GM21825 (cell line): ENCODE data around the gene HIVEP3.

Experiments used
- ATAC-seq: cut with Tn5 transposase; IDR thresholded peaks from one replicate; pipeline ENCODE4 v1.9.1; 2021; ENCODE audit warnings: mild to moderate bottlenecking, moderate library complexity; ENCODE audit not compliant: unreplicated experiment

The HIVEP3 gene

GRCh38 chr1:41640756-41641474 is 277.8 kb downstream of the HIVEP3 start:
- no peak for ATAC-seq

DNA sequence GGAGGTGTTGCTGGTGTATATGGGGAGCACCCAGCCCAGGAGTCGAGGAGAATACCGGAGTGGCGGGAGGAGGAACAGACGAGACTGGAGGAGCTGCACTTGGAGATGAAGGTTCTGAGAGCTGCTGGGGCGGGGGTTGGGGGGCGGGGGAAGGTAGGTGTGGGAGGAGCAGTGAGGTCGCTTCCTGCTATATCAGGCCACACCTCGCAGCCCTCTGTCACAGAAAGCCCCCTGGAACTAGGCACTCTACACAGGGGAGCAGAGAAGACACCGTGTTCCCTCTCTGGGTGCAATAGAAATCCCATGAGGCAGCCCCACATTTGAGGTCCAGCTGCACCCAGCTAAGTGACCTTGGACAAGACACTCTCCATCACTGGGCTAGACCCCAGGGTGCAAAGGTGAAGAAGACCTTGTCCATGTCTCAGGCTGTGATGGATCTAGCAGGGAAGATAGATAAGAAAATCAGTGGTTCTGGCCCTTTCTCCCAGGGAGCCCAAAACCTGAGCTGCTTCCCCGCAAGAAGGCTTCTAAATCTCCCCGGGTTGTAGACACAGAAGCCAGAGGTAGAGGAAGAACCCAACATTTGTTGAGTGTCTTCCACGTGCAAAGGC is 278.5 kb downstream of the HIVEP3 start:
- no peak for ATAC-seq

GRCh38 chr1:41639332-41639936 is 279.3 kb downstream of the HIVEP3 start:
- ATAC-seq = no peak

DNA sequence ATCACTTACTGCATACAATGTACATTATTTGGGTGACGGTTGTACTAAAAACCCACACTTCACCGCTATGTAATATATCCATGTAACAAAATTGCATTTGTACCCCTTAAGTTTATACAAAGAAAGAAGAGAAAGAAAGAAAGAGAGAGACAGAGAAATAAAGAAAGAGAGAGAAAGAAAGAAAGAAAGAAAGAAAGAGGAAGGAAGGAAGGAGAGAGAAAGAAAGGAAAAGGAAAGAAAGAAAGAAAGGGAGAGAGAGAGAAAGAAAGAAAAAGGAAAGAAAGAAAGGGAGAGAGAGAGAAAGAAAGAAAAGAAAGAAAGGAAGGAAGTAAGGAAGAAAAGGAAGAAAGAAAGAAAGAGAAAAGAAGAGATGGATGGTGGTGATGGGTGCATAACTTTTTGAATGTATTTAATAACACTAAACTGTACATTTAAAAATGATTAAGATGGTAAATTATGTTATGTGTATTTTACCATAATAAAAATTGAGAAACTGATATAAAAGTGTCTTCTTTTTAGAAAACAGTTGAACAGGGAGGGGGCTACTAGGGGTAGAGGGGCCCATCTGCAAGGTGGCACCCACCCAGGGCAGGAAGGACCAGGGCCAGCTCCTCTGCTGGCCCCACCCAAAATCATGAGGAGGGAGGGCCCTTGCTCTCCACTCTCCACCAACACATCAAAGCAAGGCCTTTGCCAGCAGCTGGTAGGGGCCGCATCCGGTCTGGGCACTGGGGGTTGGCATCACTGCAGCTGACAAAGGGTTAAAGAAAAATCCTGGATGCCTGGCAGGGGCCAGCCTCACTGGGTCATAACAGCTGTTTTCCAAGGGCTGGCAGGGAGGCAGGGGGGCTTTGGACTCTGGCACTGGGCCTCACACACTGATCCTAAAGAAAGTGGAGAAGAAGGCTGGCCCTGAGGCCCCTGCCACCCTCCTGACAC is 280.4 kb downstream of the HIVEP3 start:
- ATAC-seq = no peak

DNA sequence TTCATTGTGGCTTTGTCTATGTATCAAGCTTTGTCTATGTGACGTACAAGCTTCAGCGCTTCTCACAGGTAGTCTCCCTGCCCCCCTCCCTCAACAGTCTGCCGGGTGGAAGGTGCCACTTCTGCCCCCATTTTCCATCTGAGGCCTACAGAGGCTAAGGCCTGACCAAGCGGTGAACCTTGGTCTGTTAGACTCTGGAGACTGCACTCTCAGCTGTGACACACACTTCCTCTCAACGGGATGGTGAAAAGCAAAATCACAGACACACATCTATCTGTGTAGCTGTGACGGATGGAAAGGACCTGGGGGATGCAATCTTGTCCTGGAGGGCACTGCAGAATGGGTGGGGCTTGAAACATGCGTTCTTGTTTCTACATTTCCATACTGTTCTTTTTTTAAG is 281.4 kb downstream of the HIVEP3 start:
- ATAC-seq = no peak

- no peak for ATAC-seq
Measured at GRCh38 chr1:41633764-41634163, 285.0 kb downstream of the HIVEP3 start.

- ATAC-seq = no peak
Measured at GRCh38 chr1:41632781-41633575, 285.7 kb downstream of the HIVEP3 start.

DNA sequence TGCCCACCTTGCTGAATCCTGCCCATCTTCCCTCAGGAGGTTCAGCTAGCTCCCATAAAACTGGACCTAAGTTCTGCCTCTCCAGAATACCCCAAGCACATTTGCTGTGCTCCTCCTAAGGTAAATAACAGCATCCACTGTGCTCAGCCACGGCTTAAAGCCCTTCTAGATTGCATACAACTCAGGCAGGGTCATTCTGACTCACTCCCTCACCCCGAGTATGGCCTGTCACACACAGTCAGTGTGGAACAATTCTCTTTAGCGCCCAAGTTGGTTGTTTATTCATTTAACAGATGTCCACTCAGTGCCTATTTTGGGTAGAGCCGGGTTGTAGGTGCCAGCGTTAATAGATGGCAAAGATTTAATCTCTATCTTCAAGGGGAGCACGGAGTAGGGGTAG is 286.8 kb downstream of the HIVEP3 start:
- ATAC-seq = no peak

- ATAC-seq = no peak
Measured at GRCh38 chr1:41631154-41631553, 287.6 kb downstream of the HIVEP3 start.

DNA sequence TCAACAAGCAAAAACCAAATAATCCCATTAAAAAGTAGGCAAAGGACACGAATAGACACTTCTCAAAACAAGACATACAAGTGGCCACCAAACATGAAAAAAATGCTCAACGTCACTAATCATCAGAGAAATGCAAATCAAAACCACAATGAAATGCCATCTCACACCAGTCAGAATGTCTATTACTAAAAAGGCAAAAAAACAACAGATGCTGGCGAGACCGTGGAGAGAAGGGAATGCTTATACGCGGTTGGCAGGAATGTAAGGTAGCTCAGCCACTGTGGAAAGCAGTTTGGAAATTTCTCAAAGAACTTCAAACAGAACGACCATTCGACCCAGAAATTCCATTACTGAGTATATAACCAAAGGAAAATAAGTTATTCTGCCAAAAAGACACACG is 289.2 kb downstream of the HIVEP3 start:
- ATAC-seq = no peak

DNA sequence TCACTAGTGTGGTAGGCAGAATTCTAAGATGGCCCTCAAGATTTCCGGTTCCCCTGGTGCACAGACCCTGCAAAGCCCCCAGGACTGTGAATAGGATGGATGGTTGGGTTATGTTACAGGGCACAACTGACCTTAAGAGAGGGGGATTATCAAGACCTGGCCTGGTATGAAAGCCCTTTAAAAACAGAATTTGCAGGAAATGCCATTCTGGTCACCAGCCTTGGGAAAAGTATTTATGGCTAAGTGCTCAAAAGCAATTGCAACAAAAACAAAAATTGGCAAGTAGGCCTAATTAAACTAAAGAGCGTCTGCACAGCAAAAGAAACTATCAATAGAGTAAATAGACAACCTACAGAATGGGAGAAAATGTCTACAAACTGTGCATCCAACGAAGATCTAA is 289.6 kb downstream of the HIVEP3 start:
- no peak for ATAC-seq

DNA sequence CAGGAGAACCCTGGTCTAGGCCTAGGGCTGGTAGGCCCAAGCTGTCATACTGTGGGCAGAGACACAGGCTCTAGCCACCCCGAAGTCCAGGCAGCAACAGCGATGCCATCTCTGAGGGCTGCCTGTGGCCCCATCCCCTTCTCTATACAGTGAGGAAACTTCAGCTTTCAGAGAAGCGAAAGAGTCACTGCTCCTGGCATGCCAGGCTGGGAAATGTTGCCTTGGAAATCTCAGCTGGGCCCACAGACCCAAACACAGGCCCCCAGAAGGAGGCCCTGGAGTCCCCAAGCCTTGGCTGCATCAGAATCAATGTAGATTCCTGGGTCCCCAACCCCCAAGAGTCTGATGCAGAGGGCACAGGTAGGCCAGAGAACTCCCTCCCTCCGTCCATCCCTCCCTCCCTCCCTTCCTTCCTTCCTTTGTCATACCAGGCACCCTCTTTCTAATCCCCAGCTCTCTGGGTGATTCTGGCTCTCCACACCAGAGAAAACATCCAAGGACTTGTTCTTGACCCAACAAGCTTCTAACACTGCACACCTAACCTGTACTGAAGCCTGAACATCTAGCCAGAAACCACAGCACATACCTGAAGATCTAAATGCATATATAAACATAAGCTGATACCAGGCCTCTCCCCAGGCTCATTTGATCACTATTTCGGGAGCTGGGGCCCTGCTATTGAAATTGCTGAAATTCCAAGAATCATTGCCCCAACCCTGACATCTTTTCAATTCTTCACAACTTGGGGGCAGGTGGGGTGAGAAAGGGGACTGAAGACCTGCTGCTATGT is 291.0 kb downstream of the HIVEP3 start:
- ATAC-seq = no peak

GRCh38 chr1:41626616-41627375 is 291.9 kb downstream of the HIVEP3 start:
- no peak for ATAC-seq

GRCh38 chr1:41626146-41626545 is 292.6 kb downstream of the HIVEP3 start:
- no peak for ATAC-seq

DNA sequence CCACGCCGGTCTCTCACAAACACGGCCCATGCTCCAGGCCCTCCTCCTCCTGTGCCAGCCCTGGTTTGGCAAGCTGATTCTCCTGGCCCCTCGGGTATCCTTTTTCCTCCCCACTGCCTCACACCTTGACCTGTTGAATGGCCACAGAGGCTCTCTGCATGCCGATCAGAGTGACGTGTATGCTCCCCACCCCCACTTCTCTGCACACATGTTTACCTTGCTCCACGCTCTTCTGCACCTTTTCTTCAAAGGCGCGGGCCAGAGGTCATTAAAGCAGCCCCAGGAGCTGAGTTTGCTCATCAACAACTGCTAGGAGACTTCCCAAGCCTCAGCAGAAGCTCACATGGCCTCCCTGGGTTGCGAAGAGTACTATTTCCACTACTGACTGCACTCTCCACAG is 295.0 kb downstream of the HIVEP3 start:
- no peak for ATAC-seq

- ATAC-seq = peak; percentile 69
Measured at GRCh38 chr1:41622859-41623732, 295.6 kb downstream of the HIVEP3 start.

GRCh38 chr1:41622402-41622801 is 296.3 kb downstream of the HIVEP3 start:
- no peak for ATAC-seq

DNA sequence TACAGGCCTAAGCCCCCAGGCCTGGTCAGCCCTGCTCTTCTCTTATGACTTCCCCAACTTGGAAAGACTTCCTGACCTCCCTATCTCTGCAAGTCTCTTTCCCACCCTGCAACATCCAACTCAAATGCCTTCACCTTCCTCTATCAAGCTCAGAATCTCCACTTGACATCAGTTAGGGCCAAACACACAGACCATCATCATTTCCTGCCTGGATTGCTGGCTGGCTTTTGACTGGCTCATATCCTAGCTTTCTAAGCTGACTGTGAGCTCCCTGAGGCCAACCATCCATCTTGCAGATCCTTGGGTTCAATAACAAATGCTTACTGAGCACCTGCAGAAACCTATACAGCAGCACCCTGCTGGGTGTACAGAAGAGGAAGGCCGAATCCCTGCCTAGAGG is 296.9 kb downstream of the HIVEP3 start:
- no peak for ATAC-seq
